CD4-positive, alpha-beta T cell (primary cell): ENCODE measurements around the gene EFEMP1. TPM values are rescaled to one million over a fixed set of nuclear protein-coding genes. Genes with fewer than 3 reads are reported as not detected.

Experiments
- ATAC-seq: fragments of 200-7000 bp; cut with Tn5 transposase; one replicate; pipeline ENCODE4 v1.10.0; 2022; ENCODE audit warnings: mild to moderate bottlenecking; ENCODE audit not compliant: poor library complexity
- CTCF ChIA-PET: fragments of 350-600 bp; sonication (Branson Sonifier 250); formaldehyde crosslinking; loops from one replicate; lab custom pipeline; 2021; ENCODE audit warnings: antibody characterized with exemption, inconsistent platforms; lab: Charles Lee
- POLR2A ChIA-PET: fragments of 350-600 bp; sonication (Branson Sonifier 250); formaldehyde crosslinking; loops from one replicate; lab custom pipeline; 2021; ENCODE audit warnings: antibody characterized with exemption, inconsistent platforms; lab: Charles Lee
- DNase-seq, 14 experiments: peaks; one replicate each; pipeline ENCODE4 v3.0.0-alpha.2; 2013 to 2020; ENCODE audit warnings: mixed read lengths in 2 of 14
- H3K27ac ChIP-seq, 2 donors: one replicate each; pipeline versions ENCODE4 v1.5.1 to v1.7.0; 2013; ENCODE audit warnings: low read length in 2 of 2, low read depth in 1 of 2, mild to moderate bottlenecking in 1 of 2
- H3K27me3 ChIP-seq, 2 experiments: 1 replicate in 1 of 2; 2 replicates in 1 of 2; pipeline versions ENCODE4 v1.6.1 to v1.7.0; 2013; ENCODE audit warnings: low read length in 2 of 2, control low read depth in 1 of 2, mild to moderate bottlenecking in 1 of 2, moderate library complexity in 1 of 2; ENCODE audit not compliant: insufficient read depth in 2 of 2, control insufficient read depth in 1 of 2
- H3K36me3 ChIP-seq: one replicate; pipeline ENCODE4 v1.6.1; 2013; ENCODE audit warnings: low read length, control low read depth; ENCODE audit not compliant: insufficient read depth
- H3K4me1 ChIP-seq: one replicate; pipeline ENCODE4 v1.6.1; 2013; ENCODE audit warnings: low read length, control low read depth; ENCODE audit not compliant: insufficient read depth
- H3K4me3 ChIP-seq: one replicate; pipeline ENCODE4 v1.5.1; 2013; ENCODE audit warnings: mild to moderate bottlenecking, low read length, moderate library complexity
- H3K9me3 ChIP-seq, 2 experiments: 1 replicate in 1 of 2; 2 replicates in 1 of 2; pipeline versions ENCODE4 v1.6.1 to v1.7.0; 2013; ENCODE audit warnings: low read length in 2 of 2, mild to moderate bottlenecking in 2 of 2, control low read depth in 1 of 2, moderate library complexity in 1 of 2; ENCODE audit not compliant: control insufficient read depth in 1 of 2, insufficient read depth in 1 of 2
- H3K27ac Mint-ChIP-seq: one replicate; pipeline ENCODE4 v1.8.0; 2020; ENCODE audit warnings: mixed read lengths
- H3K27me3 Mint-ChIP-seq: one replicate; pipeline ENCODE4 v1.8.0; 2021; ENCODE audit warnings: mixed read lengths
- H3K36me3 Mint-ChIP-seq: one replicate; pipeline ENCODE4 v1.8.0; 2021; ENCODE audit warnings: low read depth, mixed read lengths
- H3K4me1 Mint-ChIP-seq: one replicate; pipeline ENCODE4 v1.8.0; 2021; ENCODE audit warnings: low read depth, mixed read lengths
- H3K4me3 Mint-ChIP-seq: one replicate; pipeline ENCODE4 v1.8.0; 2020; ENCODE audit warnings: mild to moderate bottlenecking, mixed read lengths
- H3K9me3 Mint-ChIP-seq: one replicate; pipeline ENCODE4 v1.8.0; 2020; ENCODE audit warnings: mixed read lengths
- intact Hi-C, 2 experiments: fragments of 100-400 bp; cut with DNase I in 1 of 2; cut with micrococcal nuclease in 1 of 2; formaldehyde crosslinking; loops; one replicate each; pipeline versions ENCODE4 v1.15.1 to v1.9.0; 2023 to 2025; cut with DNase I, micrococcal nuclease
- total RNA-seq, 174 experiments: library from RNA in 2 of 174; stranded (reverse) in 2 of 174; gene quantifications; one replicate each; pipeline ENCODE4 v1.2.3 and lab custom pipeline; 2021 to 2026
- TF ChIP-seq, protein P1 (sequence below): fragments of 200-600 bp; IDR thresholded peaks from one replicate; pipeline ENCODE4 v1.8.0; 2022; ENCODE audit warnings: antibody characterized with exemption, mild to moderate bottlenecking

Gene EFEMP1
- total RNA-seq, 2 experiments from 2014 or later = not detected

DNA sequence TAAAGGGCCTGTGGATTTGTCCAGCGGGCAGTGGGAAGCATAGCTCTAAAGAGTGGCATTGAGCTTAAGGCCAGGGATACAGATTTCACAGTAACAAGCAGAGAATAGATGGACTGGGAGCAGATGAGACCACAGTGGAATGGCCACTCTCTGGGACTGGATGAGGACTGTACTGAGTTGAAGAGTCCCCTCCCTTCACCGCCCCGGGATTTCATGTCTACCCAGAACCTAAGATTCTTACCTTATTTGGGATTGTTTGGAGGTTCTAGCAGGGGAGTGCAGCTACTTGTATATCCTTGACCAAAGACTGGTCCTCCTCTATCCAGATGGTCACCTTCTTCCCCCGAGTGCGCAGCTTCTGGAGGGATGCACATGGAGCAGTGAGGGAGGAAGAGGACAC, 28.0 kb upstream of the EFEMP1 start:
- H3K27me3 ChIP-seq = no peaks in the 10 kb centered on the region
- H3K4me1 Mint-ChIP-seq = no peaks in the 10 kb centered on the region

DNA sequence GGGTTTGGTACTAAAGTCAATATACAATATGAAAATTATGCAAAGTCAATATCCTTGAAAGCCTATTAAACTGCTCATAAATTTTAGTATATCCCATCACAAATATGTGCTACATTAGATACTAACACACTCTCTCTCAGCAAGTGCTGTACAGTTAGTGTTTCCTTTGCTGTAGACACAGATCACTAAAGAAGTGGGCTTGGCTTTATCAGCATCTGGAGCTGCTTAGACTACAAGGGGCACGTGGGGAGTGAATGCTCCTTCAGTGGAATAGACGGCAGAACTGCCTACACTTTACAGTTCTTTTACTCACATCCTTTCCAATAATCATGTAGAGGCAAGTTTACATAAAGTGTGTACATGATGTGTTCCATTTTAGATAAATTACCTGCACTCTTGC, 26.0 kb upstream of the EFEMP1 start:
- Mint-ChIP-seq H3K27ac (no peak overlapping the region), H3K27me3 (peaks cover 21% of the 10 kb centered on the region), H3K4me3 (no peak overlapping the region), H3K4me1 (no peaks in the 10 kb centered on the region), H3K9me3 (no peaks in the 10 kb centered on the region), H3K36me3 (no peaks in the 10 kb centered on the region)
- Histone ChIP-seq H3K36me3 (no peaks in the 10 kb centered on the region), H3K9me3 (no peaks in the 10 kb centered on the region), H3K27me3 (no peaks in the 10 kb centered on the region), H3K4me1 (no peaks in the 10 kb centered on the region), H3K27ac (no peak overlapping the region), H3K4me3 (no peak overlapping the region)
- intact Hi-C loops = no loop called here
- ChIA-PET CTCF (no interaction called here), POLR2A (no interaction called here)
- TF ChIP-seq, protein P1, sequence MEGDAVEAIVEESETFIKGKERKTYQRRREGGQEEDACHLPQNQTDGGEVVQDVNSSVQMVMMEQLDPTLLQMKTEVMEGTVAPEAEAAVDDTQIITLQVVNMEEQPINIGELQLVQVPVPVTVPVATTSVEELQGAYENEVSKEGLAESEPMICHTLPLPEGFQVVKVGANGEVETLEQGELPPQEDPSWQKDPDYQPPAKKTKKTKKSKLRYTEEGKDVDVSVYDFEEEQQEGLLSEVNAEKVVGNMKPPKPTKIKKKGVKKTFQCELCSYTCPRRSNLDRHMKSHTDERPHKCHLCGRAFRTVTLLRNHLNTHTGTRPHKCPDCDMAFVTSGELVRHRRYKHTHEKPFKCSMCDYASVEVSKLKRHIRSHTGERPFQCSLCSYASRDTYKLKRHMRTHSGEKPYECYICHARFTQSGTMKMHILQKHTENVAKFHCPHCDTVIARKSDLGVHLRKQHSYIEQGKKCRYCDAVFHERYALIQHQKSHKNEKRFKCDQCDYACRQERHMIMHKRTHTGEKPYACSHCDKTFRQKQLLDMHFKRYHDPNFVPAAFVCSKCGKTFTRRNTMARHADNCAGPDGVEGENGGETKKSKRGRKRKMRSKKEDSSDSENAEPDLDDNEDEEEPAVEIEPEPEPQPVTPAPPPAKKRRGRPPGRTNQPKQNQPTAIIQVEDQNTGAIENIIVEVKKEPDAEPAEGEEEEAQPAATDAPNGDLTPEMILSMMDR = no peak
- no peak for ATAC-seq
- no peak for DNase-seq

More for the DNA sequence above, 28.0 kb upstream of the EFEMP1 start:
- H3K9me3 ChIP-seq = no peaks in the 10 kb centered on the region
- ATAC-seq = no peak
- H3K27ac ChIP-seq = no peak overlapping the region
- H3K4me1 ChIP-seq = no peaks in the 10 kb centered on the region
- H3K36me3 ChIP-seq = no peaks in the 10 kb centered on the region
- Mint-ChIP-seq H3K36me3 (no peaks in the 10 kb centered on the region), H3K27me3 (peaks cover 21% of the 10 kb centered on the region), H3K27ac (no peak overlapping the region), H3K4me3 (no peak overlapping the region), H3K9me3 (no peaks in the 10 kb centered on the region)
- no peak overlapping the region for H3K4me3 ChIP-seq
- ChIA-PET CTCF (no interaction called here), POLR2A (no interaction called here)
- TF ChIP-seq, protein P1 = no peak
- intact Hi-C loops = no loop called here
- DNase-seq = no peak

DNA sequence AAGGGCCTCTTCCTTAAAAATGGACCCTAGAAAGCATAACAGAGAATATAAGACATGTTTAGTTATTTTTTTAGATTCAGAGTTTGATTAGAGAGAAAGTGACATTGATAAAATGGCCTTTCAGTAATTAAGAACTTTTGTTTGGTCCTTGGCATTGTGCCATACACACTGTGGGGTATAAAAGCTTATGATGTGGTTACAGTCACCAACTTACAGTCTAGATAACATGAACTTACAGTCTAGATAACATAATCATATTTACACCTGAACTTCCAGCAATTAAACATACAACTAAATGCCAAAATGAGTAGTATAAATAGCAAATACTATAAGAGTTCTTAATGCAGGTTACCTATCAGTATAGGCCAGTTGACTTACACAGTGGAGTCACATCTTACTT, 25.6 kb upstream of the EFEMP1 start:
- Mint-ChIP-seq H3K9me3 (no peaks in the 10 kb centered on the region), H3K36me3 (no peaks in the 10 kb centered on the region), H3K4me1 (no peaks in the 10 kb centered on the region), H3K27ac (no peak overlapping the region), H3K4me3 (no peak overlapping the region), H3K27me3 (peaks cover 21% of the 10 kb centered on the region)
- no peak overlapping the region for H3K4me3 ChIP-seq
- H3K27ac ChIP-seq = no peak overlapping the region
- H3K9me3 ChIP-seq = no peaks in the 10 kb centered on the region
- ATAC-seq = no peak
- intact Hi-C loops = no loop called here
- no peaks in the 10 kb centered on the region for H3K36me3 ChIP-seq
- ChIA-PET POLR2A (no interaction called here), CTCF (no interaction called here)
- H3K4me1 ChIP-seq = no peaks in the 10 kb centered on the region
- TF ChIP-seq, protein P1 = no peak
- H3K27me3 ChIP-seq = no peaks in the 10 kb centered on the region
- no peak for DNase-seq
